ENCODE measurements around the gene CLCNKB. TPM values are rescaled to one million over a fixed set of nuclear protein-coding genes. Genes with fewer than 3 reads are reported as not detected.
"Not testable (repeated sequence)": the region's sequence is repeated elsewhere in the genome, so short reads cannot be mapped to it uniquely, and the experiment has no call there.

CLCNKB gene
- total and polyA plus RNA-seq, 2 donors = 0.10 to 0.95 TPM

DNA sequence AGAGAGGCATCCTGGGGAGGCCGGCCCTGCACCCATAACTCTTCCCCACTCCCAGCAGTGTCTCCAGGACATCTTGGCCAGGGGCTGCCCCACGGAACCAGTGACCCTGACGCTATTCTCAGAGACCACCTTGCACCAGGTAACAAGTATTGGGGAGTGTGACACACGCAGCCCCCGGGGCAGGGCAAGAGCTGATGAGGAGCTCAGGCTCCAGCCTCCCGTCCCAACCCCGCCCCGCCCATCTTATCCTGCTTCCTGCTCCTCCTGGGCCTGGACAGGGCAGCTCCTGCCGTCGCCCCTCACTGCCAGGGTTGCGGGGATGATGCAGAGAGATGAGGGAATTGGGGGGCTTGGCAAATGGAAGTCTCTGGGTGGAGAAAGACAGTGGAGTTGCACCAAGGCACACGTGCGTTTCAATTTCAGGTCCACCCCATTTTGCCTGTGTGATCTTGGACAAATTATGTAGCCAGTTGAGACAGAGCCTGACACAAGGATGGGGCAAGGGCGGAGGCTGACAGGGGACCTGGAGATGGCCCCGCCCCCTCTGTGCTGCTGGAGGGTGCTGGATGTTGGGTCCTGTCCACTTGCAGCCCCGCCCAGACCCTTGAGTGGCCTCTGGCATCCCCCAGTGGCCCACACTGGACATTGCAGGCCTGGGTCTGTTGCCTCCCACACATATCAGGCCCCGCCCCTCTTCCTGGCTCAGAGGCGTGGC, 11.0 kb upstream of the CLCNKB start:
- 45% methylated on average over 18 of the region's 18 CpGs for WGBS
- H3K4me3 ChIP-seq (ENCODE audit: low read depth, low read length) = no peak overlapping the region
- no peaks in the 10 kb centered on the region for H3K4me1 ChIP-seq (ENCODE audit: insufficient read depth)
- no peaks in the 10 kb centered on the region for H3K36me3 ChIP-seq (ENCODE audit: insufficient read depth)
- DNase-seq (ENCODE audit: extremely low spot score) = no peak
- no peak overlapping the region for H3K27ac ChIP-seq (ENCODE audit: low read depth)

GRCh38 chr1:16033103-16033632, 10.4 kb upstream of the CLCNKB start:
- H3K27ac ChIP-seq (ENCODE audit: low read depth); H3K36me3 ChIP-seq (ENCODE audit: insufficient read depth); DNase-seq (ENCODE audit: extremely low spot score); H3K4me3 ChIP-seq (ENCODE audit: low read depth, low read length); H3K4me1 ChIP-seq (ENCODE audit: insufficient read depth): not testable (repeated sequence)
- 57% methylated on average over 7 of the region's 7 CpGs for WGBS

DNA sequence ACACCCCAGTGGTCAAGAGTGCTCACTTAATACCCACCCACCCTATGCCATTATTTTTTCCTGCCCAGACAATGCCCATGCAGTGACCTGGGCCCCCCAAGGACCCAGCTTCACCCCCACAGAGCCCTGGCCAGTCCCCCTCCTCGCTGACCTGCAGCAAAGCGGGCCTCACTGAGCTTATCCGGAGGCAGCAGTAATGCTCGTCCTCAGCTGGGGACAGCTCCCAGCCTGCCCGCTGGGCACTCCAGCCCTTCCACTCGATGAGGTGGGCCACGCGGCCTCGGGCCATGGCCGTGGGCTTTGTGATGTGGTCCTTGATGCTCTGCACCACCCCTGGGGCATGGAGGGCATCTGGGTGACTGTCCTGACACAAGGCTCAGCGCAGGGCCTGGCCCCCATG, 7.1 kb upstream of the CLCNKB start:
- not testable (repeated sequence) for H3K4me3 ChIP-seq (ENCODE audit: low read depth, low read length); H3K36me3 ChIP-seq (ENCODE audit: insufficient read depth)
- 89% methylated on average over 10 of the region's 11 CpGs for WGBS

GRCh38 chr1:16038620-16038912, 5.0 kb upstream of the CLCNKB start:
- Histone ChIP-seq H3K4me1 (ENCODE audit: insufficient read depth) (no peaks in the 10 kb centered on the region), H3K4me3 (ENCODE audit: low read depth, low read length) (no peak overlapping the region), H3K36me3 (ENCODE audit: insufficient read depth) (no peaks in the 10 kb centered on the region), H3K27ac (ENCODE audit: low read depth) (no peak overlapping the region)
- WGBS = 84% methylated on average over 4 of the region's 4 CpGs
- no peak for DNase-seq (ENCODE audit: extremely low spot score)

More for the DNA sequence above, 7.1 kb upstream of the CLCNKB start:
- DNase-seq (ENCODE audit: extremely low spot score); H3K27ac ChIP-seq (ENCODE audit: low read depth); H3K4me1 ChIP-seq (ENCODE audit: insufficient read depth): not testable (repeated sequence)

DNA sequence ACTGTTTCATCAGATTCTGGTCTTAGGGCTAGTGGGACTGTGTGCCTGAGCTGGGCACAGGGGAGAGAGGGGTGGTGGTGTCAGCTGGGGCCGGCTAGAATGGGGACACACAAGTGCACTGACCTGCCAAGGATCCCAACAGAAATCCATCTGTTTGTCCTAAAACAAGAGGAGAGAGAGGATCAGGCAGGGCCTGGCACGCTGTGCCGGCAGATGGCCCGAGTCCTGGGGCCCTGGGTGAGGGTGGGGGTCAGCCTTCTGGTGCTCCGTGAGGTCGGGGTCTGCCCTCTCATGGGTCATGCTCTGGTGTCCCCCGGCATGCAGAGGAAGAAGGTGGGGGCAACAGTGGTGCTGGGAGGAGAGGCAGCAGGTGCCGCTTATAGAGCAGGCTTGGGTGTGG, 3.7 kb upstream of the CLCNKB start:
- not testable (repeated sequence) for DNase-seq (ENCODE audit: extremely low spot score); H3K4me3 ChIP-seq (ENCODE audit: low read depth, low read length); H3K27ac ChIP-seq (ENCODE audit: low read depth); H3K36me3 ChIP-seq (ENCODE audit: insufficient read depth); H3K4me1 ChIP-seq (ENCODE audit: insufficient read depth)
- 64% methylated on average over 7 of the region's 8 CpGs for WGBS

GRCh38 chr1:16041200-16041599, 2.4 kb upstream of the CLCNKB start:
- Histone ChIP-seq H3K4me1 (ENCODE audit: insufficient read depth) (no peaks in the 10 kb centered on the region), H3K27ac (ENCODE audit: low read depth) (no peak overlapping the region), H3K4me3 (ENCODE audit: low read depth, low read length) (no peak overlapping the region), H3K36me3 (ENCODE audit: insufficient read depth) (no peaks in the 10 kb centered on the region)
- WGBS = 91% methylated on average over 8 of the region's 8 CpGs
- no peak for DNase-seq (ENCODE audit: extremely low spot score)

GRCh38 chr1:16042096-16042495, 1.5 kb upstream of the CLCNKB start:
- H3K27ac ChIP-seq (ENCODE audit: low read depth) = no peak overlapping the region
- no peak for DNase-seq (ENCODE audit: extremely low spot score)
- no peaks in the 10 kb centered on the region for H3K4me1 ChIP-seq (ENCODE audit: insufficient read depth)
- WGBS = 83% methylated on average over 9 of the region's 9 CpGs
- H3K36me3 ChIP-seq (ENCODE audit: insufficient read depth) = no peaks in the 10 kb centered on the region
- H3K4me3 ChIP-seq (ENCODE audit: low read depth, low read length) = no peak overlapping the region

DNA sequence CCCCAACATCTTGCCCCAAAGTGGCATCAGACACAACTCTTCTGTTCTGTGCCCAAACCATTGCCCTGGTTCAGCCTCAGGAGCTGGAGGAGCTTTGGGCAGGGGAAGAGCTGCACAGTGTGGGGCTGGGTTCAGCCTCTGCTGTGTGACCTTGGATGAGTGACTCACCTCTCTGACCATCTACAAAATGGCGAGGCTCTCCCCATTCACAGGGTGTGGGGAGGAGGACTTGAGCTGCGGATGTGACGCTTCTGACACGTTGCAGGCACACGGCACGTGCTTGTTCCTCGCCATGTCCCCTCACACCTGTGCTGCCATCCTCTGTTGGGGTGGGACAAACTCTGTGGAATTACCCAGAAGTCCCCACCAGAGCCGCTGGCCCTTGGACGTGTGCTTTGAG, 928 bp upstream of the CLCNKB start:
- DNase-seq (ENCODE audit: extremely low spot score); H3K4me1 ChIP-seq (ENCODE audit: insufficient read depth); H3K36me3 ChIP-seq (ENCODE audit: insufficient read depth); H3K4me3 ChIP-seq (ENCODE audit: low read depth, low read length); H3K27ac ChIP-seq (ENCODE audit: low read depth): not testable (repeated sequence)
- 83% methylated on average over 9 of the region's 9 CpGs for WGBS

DNA sequence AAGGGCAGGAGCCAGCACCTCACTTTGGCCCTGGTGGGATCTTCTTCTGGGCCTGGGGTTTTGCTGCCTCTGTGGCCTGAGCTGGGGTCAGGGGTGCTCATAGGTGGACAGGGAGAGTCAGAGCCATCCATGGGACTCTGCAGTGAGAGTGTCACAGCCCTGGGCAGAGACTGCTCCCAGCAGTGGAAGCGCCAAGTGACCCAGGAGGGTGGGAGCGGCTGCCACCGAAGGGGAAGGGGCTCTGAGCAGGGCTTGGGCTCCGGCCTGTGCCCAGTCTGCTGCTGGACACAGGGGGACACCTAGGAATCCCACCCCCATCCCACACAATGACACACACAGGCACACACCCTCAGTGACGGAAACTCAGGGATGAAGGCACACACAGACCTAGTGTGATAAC, 368 bp downstream of the CLCNKB start:
- H3K27ac ChIP-seq (ENCODE audit: low read depth) = no peak overlapping the region
- WGBS = 94% methylated on average over 5 of the region's 5 CpGs

GRCh38 chr1:16046842-16047241, 3.3 kb downstream of the CLCNKB start:
- Histone ChIP-seq H3K4me1 (ENCODE audit: insufficient read depth) (no peaks in the 10 kb centered on the region), H3K4me3 (ENCODE audit: low read depth, low read length) (no peak overlapping the region), H3K36me3 (ENCODE audit: insufficient read depth) (no peaks in the 10 kb centered on the region), H3K27ac (ENCODE audit: low read depth) (no peak overlapping the region)
- 68% methylated on average over 7 of the region's 7 CpGs for WGBS
- DNase-seq (ENCODE audit: extremely low spot score) = no peak

More for the DNA sequence above, 368 bp downstream of the CLCNKB start:
- H3K4me1 ChIP-seq (ENCODE audit: insufficient read depth) = no peaks in the 10 kb centered on the region
- no peaks in the 10 kb centered on the region for H3K36me3 ChIP-seq (ENCODE audit: insufficient read depth)
- DNase-seq (ENCODE audit: extremely low spot score) = no peak
- H3K4me3 ChIP-seq (ENCODE audit: low read depth, low read length) = no peak overlapping the region

- no peak overlapping the region for H3K27ac ChIP-seq (ENCODE audit: low read depth)
- no peak for DNase-seq (ENCODE audit: extremely low spot score)
- H3K36me3 ChIP-seq (ENCODE audit: insufficient read depth) = no peaks in the 10 kb centered on the region
- 72% methylated on average over 19 of the region's 19 CpGs for WGBS
- H3K4me3 ChIP-seq (ENCODE audit: low read depth, low read length) = no peak overlapping the region
- H3K4me1 ChIP-seq (ENCODE audit: insufficient read depth) = no peaks in the 10 kb centered on the region
Observed at GRCh38 chr1:16047791-16048475, 4.4 kb downstream of the CLCNKB start.

DNA sequence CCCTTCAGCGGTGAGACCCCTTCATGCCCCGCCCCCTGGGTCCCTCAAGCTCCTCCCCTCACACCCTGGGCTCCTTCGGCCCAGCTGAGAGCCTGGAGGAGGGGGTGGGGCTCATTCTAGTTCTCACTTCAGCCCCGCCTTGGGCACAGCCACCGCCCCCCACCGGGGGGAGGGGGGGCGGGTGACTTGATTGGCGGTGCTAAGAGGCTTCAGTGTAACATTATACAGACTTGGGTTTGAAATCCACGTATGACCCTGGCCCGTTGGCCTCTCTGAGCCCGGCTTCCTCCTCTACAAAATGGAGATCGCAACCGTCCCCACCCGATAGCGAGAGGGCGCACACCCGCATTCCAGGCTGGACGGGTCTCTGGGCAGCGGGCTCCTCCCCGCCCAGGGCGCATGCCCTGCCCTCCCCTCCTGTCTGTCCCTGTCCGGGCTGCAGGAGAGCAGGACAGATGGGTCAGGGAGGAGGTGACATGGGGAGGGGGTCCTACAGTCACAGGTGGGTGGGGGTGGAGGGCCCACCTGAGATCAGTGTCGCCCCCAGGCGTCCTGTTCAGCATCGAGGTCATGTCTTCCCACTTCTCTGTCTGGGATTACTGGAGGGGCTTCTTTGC, 5.1 kb downstream of the CLCNKB start:
- Histone ChIP-seq H3K4me1 (ENCODE audit: insufficient read depth) (no peaks in the 10 kb centered on the region), H3K36me3 (ENCODE audit: insufficient read depth) (no peaks in the 10 kb centered on the region), H3K27ac (ENCODE audit: low read depth) (no peak overlapping the region), H3K4me3 (ENCODE audit: low read depth, low read length) (peak overlapping the region; percentile 17)
- WGBS = 5% methylated on average over 25 of the region's 25 CpGs
- peak; percentile 41 for DNase-seq (ENCODE audit: extremely low spot score)

DNA sequence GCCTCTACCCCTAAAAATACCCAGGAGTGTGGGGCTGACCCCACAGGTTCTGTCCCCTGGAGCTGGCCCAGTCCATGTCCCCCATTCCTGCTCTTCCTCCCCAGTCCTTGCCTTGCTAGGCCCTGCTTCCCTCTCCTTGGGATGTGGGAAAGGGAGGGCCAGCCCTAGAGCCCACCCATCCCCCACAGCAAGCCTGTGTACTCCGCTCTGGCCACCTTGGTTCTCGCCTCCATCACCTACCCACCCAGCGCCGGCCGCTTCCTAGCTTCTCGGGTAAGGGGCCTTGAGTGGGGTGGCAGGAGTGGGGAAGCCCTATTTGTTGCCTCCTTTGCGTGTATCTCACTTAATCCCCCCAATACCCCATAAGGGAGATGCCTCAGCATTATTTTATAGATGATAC, 6.7 kb downstream of the CLCNKB start:
- 79% methylated on average over 7 of the region's 7 CpGs for WGBS
- H3K36me3 ChIP-seq (ENCODE audit: insufficient read depth) = no peaks in the 10 kb centered on the region
- H3K27ac ChIP-seq (ENCODE audit: low read depth) = no peak overlapping the region
- no peak overlapping the region for H3K4me3 ChIP-seq (ENCODE audit: low read depth, low read length)
- no peak for DNase-seq (ENCODE audit: extremely low spot score)
- no peaks in the 10 kb centered on the region for H3K4me1 ChIP-seq (ENCODE audit: insufficient read depth)

DNA sequence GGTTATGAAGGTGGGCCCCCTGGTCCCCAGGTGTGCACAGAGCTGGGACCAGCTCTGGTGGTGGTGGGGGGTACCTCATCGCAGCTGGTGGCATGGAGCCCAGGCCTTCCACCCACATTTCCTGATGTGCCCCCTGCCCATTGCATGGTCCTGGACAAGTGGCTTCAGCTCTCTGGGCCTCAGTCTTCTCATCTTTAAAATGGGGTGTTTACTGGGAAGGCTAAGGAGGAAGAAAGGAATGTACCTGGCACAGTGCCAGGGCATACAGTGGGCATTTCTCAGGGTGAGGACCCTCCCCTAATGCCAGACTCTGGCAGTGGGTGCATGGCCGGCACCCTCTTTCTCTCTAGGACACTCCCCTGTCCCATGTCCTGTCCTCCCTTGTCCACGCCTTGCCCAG, 7.5 kb downstream of the CLCNKB start:
- no peak overlapping the region for H3K27ac ChIP-seq (ENCODE audit: low read depth)
- no peak overlapping the region for H3K4me3 ChIP-seq (ENCODE audit: low read depth, low read length)
- WGBS = 96% methylated on average over 3 of the region's 3 CpGs
- no peak for DNase-seq (ENCODE audit: extremely low spot score)
- no peaks in the 10 kb centered on the region for H3K36me3 ChIP-seq (ENCODE audit: insufficient read depth)
- H3K4me1 ChIP-seq (ENCODE audit: insufficient read depth) = no peaks in the 10 kb centered on the region

Data from urinary bladder (tissue), 4 donors.